Heart left ventricle (tissue), 16 donors: Measurements from ENCODE around the gene SHISA3. TPM values are rescaled to one million over a fixed set of nuclear protein-coding genes. Genes with fewer than 3 reads are reported as not detected.

Source experiments
- ATAC-seq, 4 donors: fragments of 200-7000 bp; cut with Tn5 transposase; one replicate each; pipeline ENCODE4 v1.9.1; 2020 to 2022; ENCODE audit warnings: moderate library complexity in 4 of 4, mild to moderate bottlenecking in 3 of 4, moderate number of reproducible peaks in 1 of 4
- DNase-seq, 5 donors: peaks; one replicate each; pipeline ENCODE4 v3.0.0-alpha.2; 2020
- H3K27ac ChIP-seq, 12 donors: fragments of 200-600 bp; sonication (generic) in 4 of 12; one replicate each; pipeline versions ENCODE4 v1.5.0 to v1.8.0; 2016 to 2022; ENCODE audit warnings: mild to moderate bottlenecking in 2 of 12
- H3K27me3 ChIP-seq, 9 donors: fragments of 200-600 bp; sonication (generic) in 2 of 9; one replicate each; pipeline versions ENCODE4 v1.5.1 to v1.8.0; 2016 to 2022; ENCODE audit warnings: mild to moderate bottlenecking in 3 of 9
- H3K36me3 ChIP-seq, 9 donors: fragments of 200-600 bp; sonication (generic) in 2 of 9; one replicate each; pipeline versions ENCODE4 v1.5.0 to v1.8.0; 2018 to 2022; ENCODE audit warnings: mild to moderate bottlenecking in 2 of 9
- H3K4me1 ChIP-seq, 12 donors: fragments of 200-600 bp; sonication (generic) in 4 of 12; one replicate each; pipeline versions ENCODE4 v1.5.0 to v1.8.0; 2016 to 2022; ENCODE audit warnings: mild to moderate bottlenecking in 3 of 12
- H3K4me3 ChIP-seq, 12 donors: fragments of 200-600 bp; sonication (generic) in 4 of 12; one replicate each; pipeline versions ENCODE4 v1.5.0 to v1.8.0; 2017 to 2022; ENCODE audit warnings: mild to moderate bottlenecking in 9 of 12, moderate library complexity in 4 of 12
- H3K9me3 ChIP-seq, 12 donors: fragments of 200-600 bp; sonication (generic) in 4 of 12; one replicate each; pipeline versions ENCODE4 v1.5.0 to v1.8.0; 2016 to 2022; ENCODE audit warnings: mild to moderate bottlenecking in 1 of 12
- CTCF ChIP-seq, 12 donors: fragments of 200-600 bp; sonication (generic) in 4 of 12; IDR thresholded peaks; one replicate each; pipeline versions ENCODE4 v1.5.0 to v1.8.0; 2018 to 2022; ENCODE audit warnings: antibody characterized with exemption in 12 of 12, mild to moderate bottlenecking in 5 of 12
- POLR2A ChIP-seq, 2 donors: fragments of 450-650 bp; IDR thresholded peaks; one replicate each; pipeline ENCODE4 v1.6.1; 2017; ENCODE audit warnings: antibody characterized with exemption in 2 of 2, mild to moderate bottlenecking in 2 of 2, moderate library complexity in 2 of 2
- WGBS, 4 donors: extraction: QIAGEN DNeasy Blood & Tissue Kit in 2 of 4; methylation state at CpG; one replicate each; pipeline versions ENCODE4 v1.1.5 to v1.1.7; 2013 to 2018; 5-methylcytosine and 5-hydroxymethylcytosine counted together
- intact Hi-C, 10 donors: fragments of 100-400 bp; cut with DNase I; formaldehyde crosslinking; loops; one replicate each; pipeline versions ENCODE4 v1.11.1 to v1.14.2; 2022
- polyA plus RNA-seq, 2 donors: library from polyadenylated mRNA; stranded (reverse); fragments of 200-250 nt; gene quantifications; one replicate each; pipeline ENCODE4 v1.2.3, GENCODE V29; 2013
- total RNA-seq, 9 donors: library from RNA; depleted of rRNA in 2 of 9; stranded (reverse); fragments of >200 nt in 2 of 9; fragmentation: NEBNext Ultra II Directional in 3 of 9; extraction: Animal tissue kit (Norgen Biotek cat#: 25700) in 3 of 9; gene quantifications; one replicate each; pipeline versions ENCODE4 v1.1.0 to v1.2.4, GENCODE V29; 2016 to 2023
- donor health status: ischemic (EF 13 %, LVEDD 7.1; RV severe dilation, severe dysfunction).
- donor health status: healthy with polysubstance abuse.
- donor health status: DM: no; HTN: yes; CAD: no.
- donor health status: DM: no; HTN: no; CAD: no.
- donor health status: ischemic (EF 25% LVEDD 6.9; RV normal size, moderate dysfunction).
- donor health status: ischemic (EF 25% LVEDD 5.7; RV mildly dilated, moderate dysfunction).
- donor health status: healthy.
- donor health status: DM: yes; HTN: yes; CAD: no.
- donor health status: ischemic (EF 35%, LVEDD 5.7; RV mildly dilated, moderate dysfunction).
- donor health status: nonischemic (EF 11% LVEDD 7.7; RV severe dilation, severe dysfunction).
- donor health status: DM: yes; HTN: yes; CAD: no.
- donor health status: PGD.
- donor health status: ischemic (EF 29% LVEDD 5.4; RV normal size, mild dysfunction).
- donor health status: nonischemic (EF 23%, LVEDD 6.1; RV moderate dilation, normal function).

SHISA3 gene
- total and polyA plus RNA-seq, 11 donors: 1.2 to 16.4 (median 2.1) TPM

DNA sequence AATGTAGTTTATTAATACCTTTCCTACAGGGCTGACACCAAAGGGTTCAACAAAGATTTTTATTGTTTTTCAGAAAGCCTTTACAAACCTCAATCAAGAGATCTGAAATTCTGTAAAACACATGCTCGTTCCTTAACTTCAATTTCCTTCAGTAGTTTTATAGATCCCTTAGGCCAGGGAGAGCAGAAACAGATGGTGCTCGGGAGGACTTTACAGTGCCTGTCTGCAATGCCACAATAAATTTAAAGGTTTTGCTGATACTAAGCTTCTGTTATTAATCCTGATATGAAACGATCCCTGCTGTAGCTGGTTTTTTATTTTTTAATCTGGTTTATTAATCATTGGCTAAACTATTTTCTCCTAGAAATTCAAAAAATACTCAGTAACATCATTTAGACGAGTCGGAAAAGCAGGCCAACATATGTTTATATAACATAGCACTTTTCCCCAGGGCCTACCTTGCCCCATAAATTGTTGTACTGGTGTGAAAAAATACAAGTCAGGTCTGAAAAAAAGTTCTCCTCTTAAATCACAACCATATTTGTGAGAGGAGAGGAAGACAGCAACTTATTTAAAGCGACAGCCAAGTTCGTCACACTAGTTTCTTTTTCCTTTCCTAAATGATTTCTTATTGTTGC is 39.8 kb downstream of the SHISA3 start:
- H3K27ac ChIP-seq: no peak overlapping the region
- no peak for DNase-seq
- intact Hi-C loops: no loop called here
- no peaks in the 10 kb centered on the region for H3K9me3 ChIP-seq
- peaks cover 0 to 32% (median 0%) of the 10 kb centered on the region in 9 donors for H3K36me3 ChIP-seq
- ATAC-seq: no peak
- no peak overlapping the region for H3K4me3 ChIP-seq
- no peaks in the 10 kb centered on the region for H3K4me1 ChIP-seq
- TF ChIP-seq CTCF (IDR thresholded peaks at IDR 0.05) (no peak), POLR2A (IDR thresholded peaks at IDR 0.05) (no peak)
- WGBS, 4 donors: 91% methylated on average over 7 of the region's 7 CpGs
- H3K27me3 ChIP-seq: no peaks in the 10 kb centered on the region

DNA sequence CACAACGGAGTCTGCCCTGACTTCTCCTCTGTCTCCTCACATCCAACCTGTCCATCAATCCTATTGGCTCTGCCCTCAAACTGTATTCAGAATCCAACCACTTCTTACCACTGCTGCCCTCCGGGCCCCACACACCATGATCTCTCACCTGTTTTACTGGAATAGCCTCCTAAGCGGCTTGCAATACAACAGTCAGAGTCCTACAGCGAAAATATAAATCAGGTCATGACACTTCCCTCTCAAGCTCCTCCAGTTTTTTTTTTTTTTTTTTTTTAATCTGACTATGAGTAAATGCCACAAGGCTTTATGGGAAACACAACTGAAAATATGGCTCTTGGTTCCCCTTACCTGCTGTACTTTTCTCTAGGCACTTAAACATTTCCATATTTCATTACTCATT is 42.8 kb downstream of the SHISA3 start:
- H3K27ac ChIP-seq: no peak overlapping the region
- TF ChIP-seq POLR2A (IDR thresholded peaks at IDR 0.05): no peak
- no peak for TF ChIP-seq CTCF (IDR thresholded peaks at IDR 0.05)
- H3K27me3 ChIP-seq: no peaks in the 10 kb centered on the region
- peaks cover 0 to 41% (median 17%) of the 10 kb centered on the region in 9 donors for H3K36me3 ChIP-seq
- DNase-seq (no peak), ATAC-seq (no peak)
- no peak overlapping the region for H3K4me3 ChIP-seq
- no peaks in the 10 kb centered on the region for H3K9me3 ChIP-seq
- intact Hi-C loops: no loop called here
- H3K4me1 ChIP-seq: no peaks in the 10 kb centered on the region
- WGBS, 4 donors: 94 to 98% (median 97%) methylated on average over 4 of the region's 4 CpGs

- WGBS, 4 donors: 49 to 81% (median 63%) methylated on average over 2 of the region's 2 CpGs
- no peaks in the 10 kb centered on the region for H3K27me3 ChIP-seq
- no peaks in the 10 kb centered on the region for H3K4me1 ChIP-seq
- H3K27ac ChIP-seq: no peak overlapping the region
- ATAC-seq (no peak), DNase-seq (no peak)
- TF ChIP-seq POLR2A (IDR thresholded peaks at IDR 0.05) (no peak), CTCF (IDR thresholded peaks at IDR 0.05) (no peak)
- intact Hi-C loops: no loop called here
- peaks cover 0 to 39% (median 17%) of the 10 kb centered on the region in 9 donors for H3K36me3 ChIP-seq
- H3K9me3 ChIP-seq: no peaks in the 10 kb centered on the region
- no peak overlapping the region for H3K4me3 ChIP-seq
These were observed 45.3 kb downstream of the SHISA3 start for GRCh38 chr4:42442601-42443000.

GRCh38 chr4:42445038-42445437 is 47.8 kb downstream of the SHISA3 start:
- H3K4me3 ChIP-seq: no peak overlapping the region
- 89 to 94% (median 91%) methylated on average over 5 of the region's 5 CpGs for WGBS, 4 donors
- peaks cover 0 to 3% (median 0%) of the 10 kb centered on the region in 12 donors for H3K9me3 ChIP-seq
- H3K27ac ChIP-seq: no peak overlapping the region
- DNase-seq (no peak), ATAC-seq (no peak)
- no peaks in the 10 kb centered on the region for H3K27me3 ChIP-seq
- H3K4me1 ChIP-seq: no peaks in the 10 kb centered on the region
- peaks cover 0 to 36% (median 25%) of the 10 kb centered on the region in 9 donors for H3K36me3 ChIP-seq
- TF ChIP-seq CTCF (IDR thresholded peaks at IDR 0.05) (no peak), POLR2A (IDR thresholded peaks at IDR 0.05) (no peak)
- intact Hi-C loops: no loop called here
